Gastroesophageal sphincter (tissue), 4 donors: Measurements from ENCODE around the gene MKLN1. TPM values are rescaled to one million over a fixed set of nuclear protein-coding genes. Genes with fewer than 3 reads are reported as not detected.

ENCODE experiments used
- ATAC-seq: fragments of 150-250 bp; one replicate; pipeline ENCODE4 v1.9.1; 2016; ENCODE audit warnings: mild to moderate bottlenecking, moderate library complexity
- H3K27ac ChIP-seq, 4 donors: fragments of 200-600 bp; sonication (generic) in 3 of 4; 1 replicate in 3 of 4; 2 replicates in 1 of 4; pipeline ENCODE4 v1.5.1; 2016 to 2019
- H3K27me3 ChIP-seq: fragments of 200-600 bp; sonication (generic); one replicate; pipeline ENCODE4 v1.5.1; 2019
- H3K36me3 ChIP-seq, 2 donors: fragments of 200-600 bp; sonication (generic); one replicate each; pipeline ENCODE4 v1.5.1; 2019; ENCODE audit warnings: control low read depth in 1 of 2
- H3K4me1 ChIP-seq, 3 donors: fragments of 200-600 bp; sonication (generic); 1 replicate in 2 of 3; 2 replicates in 1 of 3; pipeline ENCODE4 v1.5.1; 2016 to 2019; ENCODE audit warnings: control low read depth in 2 of 3
- H3K4me3 ChIP-seq, 2 donors: fragments of 200-600 bp; sonication (generic); one replicate each; pipeline ENCODE4 v1.5.1; 2019; ENCODE audit warnings: mild to moderate bottlenecking in 1 of 2, moderate library complexity in 1 of 2
- H3K9me3 ChIP-seq, 3 donors: fragments of 200-600 bp; sonication (generic); one replicate each; pipeline ENCODE4 v1.5.1; 2017 to 2019; ENCODE audit warnings: control low read depth in 2 of 3
- EP300 ChIP-seq: sonication (generic); formaldehyde crosslinking; IDR thresholded peaks from one replicate; pipeline ENCODE4 v1.6.1; 2017; ENCODE audit warnings: antibody characterized with exemption, mild to moderate bottlenecking
- POLR2A ChIP-seq, 2 donors: fragments of 450-650 bp; IDR thresholded peaks; one replicate each; pipeline ENCODE4 v1.6.1; 2017; ENCODE audit warnings: antibody characterized with exemption in 2 of 2, mild to moderate bottlenecking in 2 of 2, moderate library complexity in 1 of 2
- POLR2AphosphoS5 ChIP-seq: sonication (generic); formaldehyde crosslinking; IDR thresholded peaks from one replicate; pipeline ENCODE4 v1.6.1; 2017; ENCODE audit warnings: antibody characterized with exemption
- whole genome bisulfite sequencing, 2 donors: methylation state at CpG; one replicate each; pipeline ENCODE4 v1.1.5; 2018; ENCODE audit warnings: low coverage in 1 of 2; 5-methylcytosine and 5-hydroxymethylcytosine counted together
- total RNA-seq, 4 donors: library from RNA; depleted of rRNA; stranded (reverse); fragments of >200 nt; gene quantifications; one replicate each; pipeline ENCODE4 v1.1.0, GENCODE V29; 2016
- TF ChIP-seq, protein P1 (sequence below), 4 experiments: fragments of 200-600 bp in 2 of 4; fragments of 450-650 bp in 2 of 4; sonication (generic) in 1 of 4; IDR thresholded peaks; one replicate each; pipeline ENCODE4 v1.5.1; 2017 to 2019; ENCODE audit warnings: antibody characterized with exemption in 4 of 4, mild to moderate bottlenecking in 2 of 4, moderate library complexity in 2 of 4

The MKLN1 gene
- total RNA-seq, 4 donors from 2014 or later, result 40.4 to 82.8 (median 58.6) TPM

DNA sequence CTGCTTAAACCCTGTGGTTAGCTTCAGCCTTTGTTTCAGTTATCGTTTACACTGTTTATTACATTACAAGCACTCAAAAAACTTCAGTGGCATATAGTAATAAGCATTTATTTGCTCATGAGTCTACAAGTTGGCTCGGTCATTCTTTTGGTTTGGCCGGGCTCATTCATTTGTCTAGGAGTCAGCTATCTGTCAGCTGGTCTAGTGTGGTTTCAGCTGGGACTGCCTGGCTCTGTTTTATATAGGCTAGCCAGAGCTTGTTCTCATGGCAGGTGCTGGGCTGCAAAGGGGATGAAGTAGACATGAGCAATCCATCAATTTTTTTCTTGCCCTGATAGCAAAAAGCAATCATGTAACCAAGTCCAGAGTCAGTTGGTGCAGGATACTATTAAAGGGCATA lies 103.6 kb downstream of the MKLN1 start:
- Histone ChIP-seq H3K27ac (no peak overlapping the region), H3K27me3 (no peaks in the 10 kb centered on the region), H3K4me1 (peaks cover 0 to 18% (median 0%) of the 10 kb centered on the region in 3 donors), H3K36me3 (peaks cover 0 to 39% of the 10 kb centered on the region in 2 donors), H3K4me3 (no peak overlapping the region), H3K9me3 (no peaks in the 10 kb centered on the region)
- no peak for TF ChIP-seq EP300
- TF ChIP-seq, protein P1, sequence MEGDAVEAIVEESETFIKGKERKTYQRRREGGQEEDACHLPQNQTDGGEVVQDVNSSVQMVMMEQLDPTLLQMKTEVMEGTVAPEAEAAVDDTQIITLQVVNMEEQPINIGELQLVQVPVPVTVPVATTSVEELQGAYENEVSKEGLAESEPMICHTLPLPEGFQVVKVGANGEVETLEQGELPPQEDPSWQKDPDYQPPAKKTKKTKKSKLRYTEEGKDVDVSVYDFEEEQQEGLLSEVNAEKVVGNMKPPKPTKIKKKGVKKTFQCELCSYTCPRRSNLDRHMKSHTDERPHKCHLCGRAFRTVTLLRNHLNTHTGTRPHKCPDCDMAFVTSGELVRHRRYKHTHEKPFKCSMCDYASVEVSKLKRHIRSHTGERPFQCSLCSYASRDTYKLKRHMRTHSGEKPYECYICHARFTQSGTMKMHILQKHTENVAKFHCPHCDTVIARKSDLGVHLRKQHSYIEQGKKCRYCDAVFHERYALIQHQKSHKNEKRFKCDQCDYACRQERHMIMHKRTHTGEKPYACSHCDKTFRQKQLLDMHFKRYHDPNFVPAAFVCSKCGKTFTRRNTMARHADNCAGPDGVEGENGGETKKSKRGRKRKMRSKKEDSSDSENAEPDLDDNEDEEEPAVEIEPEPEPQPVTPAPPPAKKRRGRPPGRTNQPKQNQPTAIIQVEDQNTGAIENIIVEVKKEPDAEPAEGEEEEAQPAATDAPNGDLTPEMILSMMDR (IDR thresholded peaks at IDR 0.05), result no peak
- 40 to 47% methylated on average over 3 of the region's 3 CpGs for WGBS, 2 donors
- ATAC-seq, result no peak

DNA sequence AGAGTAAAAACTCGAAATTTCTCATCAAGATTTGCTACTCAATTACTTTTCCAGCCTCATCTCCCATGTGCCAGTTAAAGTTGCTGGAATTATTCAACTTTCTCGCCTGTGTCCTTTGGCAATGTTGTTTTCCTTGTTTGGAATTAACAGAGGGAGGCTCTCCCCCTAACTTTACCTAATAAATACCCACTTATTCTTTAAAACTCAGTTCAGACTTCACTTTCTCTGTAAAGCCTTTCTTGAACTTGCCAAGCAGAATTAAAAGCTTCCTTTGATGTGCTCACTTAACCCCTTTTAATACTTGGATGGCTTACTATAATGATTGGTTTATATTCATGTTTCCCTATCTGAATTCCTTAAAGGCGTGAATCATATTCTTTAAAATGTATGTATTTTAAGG lies 104.1 kb downstream of the MKLN1 start:
- no peaks in the 10 kb centered on the region for H3K9me3 ChIP-seq
- no peaks in the 10 kb centered on the region for H3K27me3 ChIP-seq
- WGBS, 2 donors, result 71 to 72% methylated on average over 3 of the region's 3 CpGs
- no peak overlapping the region for H3K27ac ChIP-seq
- no peak for ATAC-seq
- TF ChIP-seq EP300 (no peak), POLR2AphosphoS5 (no peak), POLR2A (IDR thresholded peaks at IDR 0.05) (no peak)
- TF ChIP-seq, protein P1 (IDR thresholded peaks at IDR 0.05), result no peak
- peaks cover 0 to 13% (median 0%) of the 10 kb centered on the region in 3 donors for H3K4me1 ChIP-seq
- H3K36me3 ChIP-seq, result peaks cover 0 to 39% of the 10 kb centered on the region in 2 donors
- H3K4me3 ChIP-seq, result no peak overlapping the region

DNA sequence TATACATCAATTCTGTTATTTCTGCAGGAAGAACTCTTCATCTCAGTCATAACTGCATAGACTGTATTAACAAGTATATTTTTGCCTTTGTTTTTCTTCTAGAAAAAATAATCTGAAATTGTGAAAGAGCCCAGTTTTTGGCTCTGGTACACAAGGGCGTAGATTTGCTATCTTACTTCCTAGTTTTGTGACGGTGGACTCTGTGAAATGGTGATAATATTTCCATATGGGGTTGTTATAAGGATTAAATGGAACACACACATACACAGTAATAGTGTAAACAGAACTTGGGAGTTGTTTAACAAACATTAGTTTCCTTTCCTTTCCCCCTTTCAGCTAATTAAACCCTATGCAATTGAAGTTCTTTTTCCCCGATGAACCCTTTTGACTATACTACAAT lies 108.7 kb downstream of the MKLN1 start:
- no peak for ATAC-seq
- no peak overlapping the region for H3K4me3 ChIP-seq
- peaks cover 4 to 52% of the 10 kb centered on the region in 2 donors for H3K36me3 ChIP-seq
- no peak overlapping the region for H3K27ac ChIP-seq
- H3K27me3 ChIP-seq, result no peaks in the 10 kb centered on the region
- TF ChIP-seq POLR2A (IDR thresholded peaks at IDR 0.05) (no peak), POLR2AphosphoS5 (no peak), EP300 (no peak)
- TF ChIP-seq, protein P1 (IDR thresholded peaks at IDR 0.05), result no peak
- no peaks in the 10 kb centered on the region for H3K9me3 ChIP-seq
- WGBS, 2 donors, result 85 to 86% methylated on average over 3 of the region's 3 CpGs
- peaks cover 0 to 5% (median 0%) of the 10 kb centered on the region in 3 donors for H3K4me1 ChIP-seq

DNA sequence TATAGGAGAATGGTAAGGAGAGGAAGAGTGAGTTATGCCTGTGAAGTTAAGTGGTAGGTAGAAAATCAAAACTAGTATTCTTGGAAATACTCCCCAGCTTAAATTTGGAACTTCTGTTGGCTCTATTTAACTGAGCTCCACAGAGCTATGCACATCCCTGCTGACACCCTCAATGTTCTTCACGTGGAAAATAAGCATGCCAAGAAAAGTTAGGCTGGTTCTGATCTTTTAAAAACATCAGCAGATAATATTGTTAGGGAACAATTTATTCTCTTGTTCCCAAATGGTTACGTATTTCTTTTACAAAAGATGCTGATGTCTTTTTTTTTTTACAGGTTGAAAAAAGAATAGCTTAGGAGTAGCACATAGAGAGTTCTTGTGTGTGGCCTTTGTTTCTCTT lies 111.3 kb downstream of the MKLN1 start:
- 56 to 72% methylated on average over 2 of the region's 2 CpGs for WGBS, 2 donors
- peaks cover 4 to 59% of the 10 kb centered on the region in 2 donors for H3K36me3 ChIP-seq
- H3K27ac ChIP-seq, result no peak overlapping the region
- ATAC-seq, result no peak
- no peaks in the 10 kb centered on the region for H3K27me3 ChIP-seq
- TF ChIP-seq POLR2AphosphoS5 (no peak), EP300 (no peak), POLR2A (IDR thresholded peaks at IDR 0.05) (no peak)
- TF ChIP-seq, protein P1 (IDR thresholded peaks at IDR 0.05), result no peak
- H3K4me3 ChIP-seq, result no peak overlapping the region
- no peaks in the 10 kb centered on the region for H3K9me3 ChIP-seq
- peaks cover 0 to 4% (median 0%) of the 10 kb centered on the region in 3 donors for H3K4me1 ChIP-seq

DNA sequence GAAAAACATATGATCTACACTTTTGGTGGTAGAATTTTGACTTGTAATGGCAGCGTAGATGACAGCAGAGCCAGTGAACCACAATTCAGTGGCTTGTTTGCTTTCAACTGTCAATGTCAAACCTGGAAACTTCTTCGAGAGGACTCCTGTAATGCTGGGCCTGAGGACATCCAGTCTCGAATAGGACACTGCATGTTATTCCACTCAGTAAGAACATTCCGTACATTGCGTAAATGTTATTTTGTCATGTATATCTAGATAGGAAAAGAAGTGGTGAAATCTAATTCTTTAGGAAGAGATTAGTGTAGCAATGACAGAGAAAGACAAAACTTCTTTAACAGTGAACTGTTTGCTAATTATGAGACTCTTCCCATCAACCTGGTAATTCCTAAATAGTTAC lies 115.8 kb downstream of the MKLN1 start:
- H3K27me3 ChIP-seq, result no peaks in the 10 kb centered on the region
- no peaks in the 10 kb centered on the region for H3K9me3 ChIP-seq
- WGBS, 2 donors, result 90 to 91% methylated on average over 5 of the region's 5 CpGs
- no peak for ATAC-seq
- H3K36me3 ChIP-seq, result peaks cover 4 to 66% of the 10 kb centered on the region in 2 donors
- peaks cover 0 to 4% (median 0%) of the 10 kb centered on the region in 3 donors for H3K4me1 ChIP-seq
- H3K27ac ChIP-seq, result no peak overlapping the region
- TF ChIP-seq POLR2A (IDR thresholded peaks at IDR 0.05) (no peak), EP300 (no peak), POLR2AphosphoS5 (no peak)
- TF ChIP-seq, protein P1 (IDR thresholded peaks at IDR 0.05), result no peak
- no peak overlapping the region for H3K4me3 ChIP-seq
